HL-60/S4 (cell line): ENCODE data around the gene OBSCN.

Experiments used
- in situ Hi-C: fragments of 300-500 bp; cut with MboI; formaldehyde crosslinking; loops from 2 replicates; pipeline ENCODE4 v1.14.3; 2022; ENCODE audit warnings: low sequenced_read_pairs

OBSCN gene

DNA sequence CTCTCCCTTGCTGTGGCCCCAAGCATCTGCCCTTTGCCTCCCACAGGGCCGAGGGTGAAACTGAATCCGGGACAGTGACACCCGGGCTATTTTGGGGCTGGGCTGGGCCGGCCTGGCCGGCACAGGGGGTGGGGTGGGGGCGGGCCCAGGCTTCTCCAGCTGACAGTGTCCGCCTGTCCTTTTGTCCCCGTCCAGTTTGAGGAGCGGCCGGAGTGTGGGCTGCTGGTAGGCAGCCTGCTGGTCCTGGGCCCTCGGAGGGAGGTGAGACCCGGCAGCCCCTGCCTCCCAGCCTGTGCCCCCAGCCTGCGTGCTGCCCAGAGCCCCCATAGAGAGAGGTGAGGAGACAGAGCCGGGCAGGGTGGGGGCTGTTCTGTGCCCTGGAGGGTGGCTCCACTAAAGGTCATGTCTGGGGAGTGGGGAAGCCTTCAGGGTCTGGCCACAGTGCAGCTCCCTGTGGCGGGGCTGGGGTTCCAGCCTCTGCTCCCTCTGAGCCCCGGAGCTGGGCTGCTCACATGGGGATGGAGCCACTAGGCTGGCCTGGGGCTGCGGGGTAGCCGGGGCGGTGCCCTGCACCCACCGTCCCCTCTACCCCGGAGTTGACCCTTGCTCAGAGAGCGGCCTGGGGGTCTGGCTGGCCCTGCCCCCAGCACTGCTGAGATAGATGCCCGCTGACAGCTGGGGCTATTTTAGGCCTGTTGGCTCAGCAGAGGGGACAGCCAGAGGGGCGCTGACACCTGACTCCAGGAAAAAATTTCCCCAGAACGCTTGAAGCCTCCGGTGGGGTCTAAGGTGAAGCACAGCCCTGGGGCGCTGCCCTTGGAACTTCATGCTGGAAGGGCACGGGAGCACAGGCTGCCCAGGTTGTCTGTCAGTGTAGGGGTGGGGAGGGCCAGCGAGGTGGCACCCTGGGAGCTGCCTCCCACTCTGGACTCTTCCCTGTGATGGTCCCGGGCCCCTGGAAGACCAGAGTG, at the start of gene OBSCN:
Gene OBSCN (plus strand): TSS at position 194 of the 971 bp plus-strand sequence. CDS start 3,740 bp downstream, outside the sequence.
- in situ Hi-C loops: no loop called here

- in situ Hi-C loops: no loop called here
Measured at GRCh38 chr1:228158151-228159007, 49.5 kb upstream of the OBSCN start.

GRCh38 chr1:228159008-228159665, 48.7 kb upstream of the OBSCN start:
- in situ Hi-C loops: no loop called here

DNA sequence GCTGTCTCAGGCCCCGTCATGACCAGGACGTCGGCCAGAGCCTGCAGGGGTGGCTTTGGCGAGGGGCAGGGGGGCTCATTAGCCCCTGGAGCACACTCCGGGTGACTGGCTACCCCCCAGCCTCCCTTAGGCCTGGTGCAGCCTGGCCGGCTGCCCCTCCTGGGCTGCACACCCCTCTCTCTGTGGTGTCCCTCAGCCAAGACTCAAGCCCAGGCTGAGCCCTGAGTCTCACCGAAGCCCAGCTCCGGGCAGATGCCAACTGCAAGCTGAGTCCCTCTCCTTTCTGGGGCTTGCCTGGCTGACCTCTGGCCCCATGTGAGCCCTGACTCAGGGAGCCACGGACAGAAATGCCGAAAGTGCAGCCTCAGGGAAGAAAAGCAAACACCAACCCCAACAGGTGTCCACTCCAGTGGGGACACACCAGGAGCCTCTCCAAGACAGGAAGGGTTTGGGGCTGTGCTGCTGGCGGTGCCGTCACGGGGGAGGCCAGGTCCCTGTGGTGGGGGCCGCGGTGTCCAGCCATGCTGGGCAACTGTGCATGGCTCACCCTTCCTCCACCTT, 47.6 kb upstream of the OBSCN start:
- in situ Hi-C loops: no loop called here

DNA sequence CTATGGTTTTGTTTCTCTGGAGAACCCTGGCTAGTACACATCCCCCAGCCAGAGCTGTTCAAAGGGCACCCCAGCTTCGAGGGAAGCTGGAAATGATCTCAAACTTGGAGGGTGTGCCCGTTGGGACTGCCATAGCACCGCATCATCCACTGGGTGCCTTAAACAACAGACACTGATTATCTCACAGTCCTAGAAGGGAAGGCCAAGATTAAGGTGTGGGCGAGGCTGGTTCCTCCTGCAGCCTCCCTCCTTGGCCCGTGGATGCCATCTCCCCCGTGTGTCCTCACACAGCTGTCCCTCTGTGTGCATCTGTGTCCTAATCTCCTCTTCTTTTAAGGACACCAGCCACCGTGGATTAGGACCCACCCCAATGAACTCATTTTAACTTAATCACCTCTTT, 46.5 kb upstream of the OBSCN start:
- in situ Hi-C loops: no loop called here

DNA sequence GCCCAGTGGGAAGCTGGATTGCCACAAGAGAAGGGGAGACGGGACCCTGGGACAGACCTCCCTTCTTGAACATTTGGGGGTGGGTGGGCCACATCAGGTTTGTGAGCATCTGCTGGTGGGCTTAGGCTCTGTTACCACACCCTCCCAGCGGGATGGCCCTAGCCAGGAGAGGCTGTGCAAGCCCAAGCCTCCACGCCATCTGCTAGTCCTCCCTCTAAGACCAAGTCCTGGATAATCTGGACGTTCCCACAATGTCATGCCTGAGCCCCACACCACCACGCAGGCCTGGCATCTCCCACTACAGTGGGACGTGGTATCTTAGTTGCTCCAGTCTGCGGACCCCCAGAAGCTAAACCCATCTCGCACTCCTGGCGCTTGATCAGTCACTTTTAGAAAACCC, 46.0 kb upstream of the OBSCN start:
- in situ Hi-C loops: no loop called here

- in situ Hi-C loops: no loop called here
Measured at GRCh38 chr1:228162286-228163006, 45.4 kb upstream of the OBSCN start.

DNA sequence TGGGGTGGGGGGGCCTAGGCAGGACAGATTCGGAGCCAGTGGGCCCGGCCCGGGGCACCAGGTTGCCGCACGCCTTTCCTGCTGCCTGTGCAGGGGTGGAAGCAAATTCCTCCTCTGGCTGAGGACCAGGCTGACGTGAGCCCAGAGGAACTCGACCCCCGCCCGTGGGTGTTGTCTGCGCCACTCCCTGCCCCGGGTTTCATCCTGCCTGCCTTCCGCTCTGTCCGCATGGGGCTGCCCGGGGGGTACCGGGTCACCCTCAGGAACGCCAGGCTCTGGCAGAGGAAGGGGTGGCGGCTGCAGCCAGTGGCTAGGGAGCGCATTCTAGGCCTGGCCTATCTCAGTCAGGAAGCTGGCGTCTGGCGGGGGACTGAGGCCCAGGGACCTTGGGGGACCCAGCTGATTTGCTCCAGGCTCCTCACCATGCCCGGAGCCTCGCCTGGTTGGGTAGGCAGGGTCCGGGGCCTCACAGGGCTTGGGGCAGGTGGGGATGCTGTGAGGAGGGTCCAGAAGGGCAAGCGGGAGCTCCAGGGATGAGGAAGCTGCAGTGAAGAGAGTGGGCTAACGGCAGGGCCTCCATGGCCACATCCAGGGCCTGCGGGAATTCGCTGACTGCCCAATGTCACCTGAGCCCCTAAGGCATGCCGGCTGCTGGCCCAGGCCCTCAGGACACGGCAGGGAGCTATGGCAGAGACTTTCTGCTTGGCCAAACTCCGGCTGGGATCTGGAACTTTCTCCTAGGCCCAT, 44.7 kb upstream of the OBSCN start:
- in situ Hi-C loops: no loop called here

- in situ Hi-C loops: no loop called here
Measured at GRCh38 chr1:228163776-228164519, 43.9 kb upstream of the OBSCN start.

DNA sequence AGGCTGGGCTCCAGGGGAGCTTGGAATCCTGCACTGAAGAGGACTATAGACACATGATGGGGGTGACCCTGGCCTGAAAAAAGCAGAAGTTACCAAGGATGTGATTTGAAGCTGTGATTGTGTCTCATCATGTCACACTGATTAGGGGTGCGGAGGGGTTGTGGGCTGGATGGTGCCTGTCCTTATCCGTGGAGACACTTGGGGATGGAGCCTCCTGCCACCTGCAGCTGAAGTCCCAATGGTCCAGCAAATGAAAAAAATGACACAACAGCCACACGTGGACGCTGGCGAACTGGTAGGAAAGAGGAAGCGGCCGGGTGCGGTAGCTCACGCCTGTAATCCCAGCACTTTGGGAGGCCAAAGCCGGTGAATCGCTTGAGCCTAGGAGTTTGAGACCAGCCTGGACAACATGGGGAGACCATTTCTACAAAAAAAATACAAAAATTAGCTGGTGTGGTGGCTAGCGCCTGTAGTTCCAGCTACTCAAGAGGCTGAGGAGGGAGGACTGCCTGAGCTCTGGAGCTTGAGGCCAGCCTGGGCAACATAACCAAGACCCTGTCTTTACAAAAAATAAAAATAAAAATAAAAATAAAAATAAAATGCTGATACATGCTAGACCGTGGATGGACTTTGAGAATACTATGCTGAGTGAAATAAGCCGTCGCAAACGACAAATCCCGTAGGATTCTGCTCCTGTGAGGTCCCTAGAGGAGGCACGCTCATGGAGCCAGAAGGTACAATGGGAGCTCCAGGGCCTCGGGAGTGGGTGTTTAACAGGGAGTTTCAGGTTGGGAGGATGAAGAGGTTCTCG, 43.1 kb upstream of the OBSCN start:
- in situ Hi-C loops: no loop called here

DNA sequence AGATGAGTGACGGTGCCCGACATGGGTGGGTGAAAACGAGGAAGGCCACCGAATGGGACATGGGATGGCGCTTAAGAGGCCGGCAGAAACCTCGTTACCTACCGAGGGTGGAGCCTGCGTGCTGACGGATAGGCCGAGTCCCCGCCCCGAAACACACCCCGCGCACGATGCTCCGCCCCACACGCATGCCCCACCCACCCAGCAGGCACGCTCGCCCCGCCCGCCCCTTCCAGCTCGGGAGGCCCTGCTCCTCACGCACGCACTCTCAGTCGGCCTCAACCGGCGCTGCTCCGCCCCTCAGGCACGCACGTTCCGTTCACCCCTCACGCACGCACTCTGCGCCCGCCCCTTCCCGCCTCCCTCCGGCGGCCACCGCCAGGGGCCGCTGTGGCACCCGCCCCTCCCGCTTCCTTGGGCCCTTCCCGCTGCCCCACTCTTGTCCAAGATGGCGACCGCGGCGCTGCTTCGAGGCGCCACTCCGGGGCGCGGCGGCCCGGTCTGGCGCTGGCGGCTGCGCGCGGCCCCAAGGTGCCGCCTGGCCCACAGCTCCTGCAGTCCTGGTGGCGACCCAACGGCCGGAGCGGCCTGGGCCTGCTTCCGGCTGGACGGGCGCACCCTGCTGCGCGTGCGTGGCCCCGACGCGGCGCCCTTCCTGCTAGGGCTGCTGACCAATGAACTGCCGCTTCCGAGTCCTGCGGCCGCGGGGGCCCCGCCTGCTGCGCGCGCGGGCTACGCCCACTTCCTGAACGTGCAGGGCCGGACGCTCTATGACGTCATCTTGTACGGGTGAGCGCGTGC, 42.3 kb upstream of the OBSCN start, which contains the start of gene IBA57:
Gene IBA57 (plus strand): TSS at position 433 of the 798 bp plus-strand sequence. CDS start 13 bp downstream, at position 446.
- in situ Hi-C loops: no loop called here

GRCh38 chr1:228166170-228166936, 41.5 kb upstream of the OBSCN start:
- in situ Hi-C loops: no loop called here

- in situ Hi-C loops: no loop called here
Measured at GRCh38 chr1:228168563-228169270, 39.1 kb upstream of the OBSCN start.

DNA sequence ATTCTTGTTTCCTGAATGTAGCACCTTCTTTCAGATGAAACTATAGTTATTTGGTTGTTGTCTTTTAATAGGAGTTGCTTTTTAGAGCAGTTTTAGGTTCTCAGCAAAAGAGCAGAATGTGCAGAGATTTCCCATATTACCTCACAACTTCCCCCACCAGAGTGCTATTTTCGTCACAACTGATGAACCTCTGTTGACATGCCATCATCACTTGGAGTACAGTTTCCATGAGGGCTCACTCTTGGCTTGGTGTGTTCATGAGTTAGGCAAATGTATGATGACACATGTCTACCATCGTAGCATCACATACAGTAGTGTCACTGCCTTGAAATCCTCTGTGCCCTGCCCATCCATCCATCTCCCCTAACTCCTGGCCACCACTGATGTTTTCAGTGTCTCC, 38.5 kb upstream of the OBSCN start:
- in situ Hi-C loops: no loop called here

- in situ Hi-C loops: no loop called here
Measured at GRCh38 chr1:228170666-228171065, 37.2 kb upstream of the OBSCN start.
